HG03139 (cell line): ENCODE results near the gene HEPHL1.
"Not testable (repeated sequence)": the region's sequence is repeated elsewhere in the genome, so short reads cannot be mapped to it uniquely, and the experiment has no call there.

Experiments used
- ATAC-seq: cut with Tn5 transposase; IDR thresholded peaks from one replicate; pipeline ENCODE4 v1.9.1; 2021; ENCODE audit not compliant: unreplicated experiment

HEPHL1 gene

GRCh38 chr11:94020777-94021481 lies at the start of gene HEPHL1:
HEPHL1 (plus strand) TSS chr11:94021354; CDS start chr11:94021369, 15 bp downstream.
- no peak for ATAC-seq

DNA sequence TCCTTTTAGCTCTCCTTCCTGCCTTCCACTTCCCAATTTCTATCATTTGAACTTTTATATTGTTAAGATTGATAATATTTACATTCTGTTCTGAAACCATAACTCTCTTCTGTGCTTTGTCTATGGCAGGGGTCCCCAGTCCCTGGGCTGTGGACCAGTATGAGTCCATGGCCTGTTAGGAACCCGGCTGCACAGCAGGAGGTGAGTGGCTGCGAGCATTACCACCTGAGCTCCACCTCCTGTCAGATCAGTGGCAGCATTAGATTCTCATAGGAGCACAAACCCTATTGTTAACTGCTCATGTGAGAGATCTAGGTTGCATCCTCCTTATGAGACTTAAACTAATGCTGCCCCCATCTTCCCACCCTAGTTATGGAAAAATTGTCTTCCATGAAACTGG lies 48.4 kb upstream of the HEPHL1 start:
- ATAC-seq = no peak

DNA sequence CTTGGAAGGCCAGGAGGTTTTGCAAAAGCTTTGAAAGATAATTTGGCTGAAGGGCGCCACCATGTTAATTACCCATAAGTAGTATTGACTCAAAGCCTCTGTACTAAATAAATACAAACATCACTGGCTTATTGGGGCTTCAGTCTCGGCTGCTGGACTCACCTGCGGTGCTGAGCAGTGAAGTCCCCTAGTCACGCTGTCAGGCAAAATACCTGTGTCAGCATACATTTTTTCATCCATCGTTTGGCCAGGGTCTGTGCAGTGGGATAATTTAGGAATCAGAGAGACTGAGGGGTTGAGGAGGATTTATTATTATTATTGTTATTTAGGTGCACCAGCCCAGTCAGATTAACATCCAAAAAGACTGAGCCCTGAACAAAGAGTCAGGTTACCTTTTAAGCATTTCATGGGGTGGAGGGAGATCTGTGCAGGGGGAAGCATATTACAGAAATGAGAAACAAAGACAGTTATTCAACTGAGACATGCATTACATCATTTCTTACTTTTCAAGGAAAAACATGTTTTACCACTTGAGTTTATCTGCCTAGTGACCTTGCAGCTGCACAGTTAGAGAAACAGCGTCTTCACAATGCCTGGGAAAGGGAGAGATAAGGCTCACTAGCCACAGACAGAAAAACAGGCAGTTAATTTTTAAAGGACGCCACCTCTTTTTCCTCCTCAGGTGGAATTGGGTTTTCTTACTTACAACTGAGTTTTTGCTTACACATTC lies 47.7 kb upstream of the HEPHL1 start:
- not testable (repeated sequence) for ATAC-seq

GRCh38 chr11:93974759-93975158 lies 46.4 kb upstream of the HEPHL1 start:
- ATAC-seq = no peak

DNA sequence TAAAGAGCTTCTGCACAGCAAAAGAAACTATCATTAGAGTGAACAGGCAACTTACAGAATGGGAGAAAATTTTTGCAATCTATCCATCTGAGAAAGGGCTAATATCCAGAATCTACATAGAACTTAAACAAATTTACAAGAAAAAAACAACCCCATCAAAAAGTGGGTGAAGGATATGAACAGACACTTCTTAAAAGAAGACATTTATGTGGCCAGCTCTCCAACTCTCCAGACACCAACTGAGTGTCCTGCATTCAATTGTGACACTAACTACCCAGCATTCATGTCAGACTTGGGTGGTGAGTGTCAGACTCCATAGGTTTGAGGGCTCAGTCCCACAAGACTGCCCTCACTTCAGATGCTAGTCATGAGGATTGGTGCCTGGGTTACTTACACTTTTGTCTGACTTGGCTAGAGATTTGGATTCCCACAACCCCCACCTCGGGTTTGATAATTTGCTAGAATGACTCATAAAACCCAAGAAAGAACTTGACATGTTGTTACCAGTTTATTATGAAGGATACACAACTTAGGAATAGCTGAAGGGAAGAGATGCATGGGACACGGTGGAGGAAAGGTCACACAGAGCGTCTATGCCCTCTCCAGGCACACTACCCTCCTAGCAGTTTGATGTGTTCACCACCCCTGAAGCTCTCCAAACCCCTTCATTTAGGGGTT lies 44.4 kb upstream of the HEPHL1 start:
- ATAC-seq = not testable (repeated sequence)

DNA sequence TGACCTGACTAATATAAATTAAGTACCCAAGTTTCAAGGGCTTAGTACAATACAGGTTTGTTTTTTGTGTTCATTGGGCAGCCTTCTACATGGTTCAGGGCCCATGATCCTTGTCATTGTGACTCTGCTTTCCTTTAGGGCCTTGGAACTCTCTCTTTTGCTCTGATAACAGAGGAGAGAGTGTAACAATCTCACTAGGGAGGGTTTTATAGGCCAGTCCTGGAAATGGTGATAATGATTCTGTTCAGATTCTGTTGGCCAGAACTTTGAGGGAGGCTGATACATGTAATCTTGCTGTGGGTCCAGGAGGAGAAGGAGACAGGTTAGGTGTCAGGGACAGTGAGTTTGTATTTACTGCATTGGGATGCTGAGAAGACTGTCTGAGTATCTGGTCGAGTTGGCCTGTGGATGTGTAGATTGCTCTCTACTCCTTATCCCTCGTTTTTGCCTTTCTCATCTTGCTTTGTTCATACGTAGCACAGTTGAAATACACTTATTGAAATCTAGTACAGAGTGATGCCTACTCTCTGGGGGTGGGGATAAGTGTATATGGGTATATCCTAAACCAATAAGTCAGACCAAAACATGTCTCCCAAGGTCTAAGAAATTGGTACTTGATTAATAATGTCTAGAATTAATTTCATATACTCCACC lies 37.5 kb upstream of the HEPHL1 start:
- ATAC-seq = no peak

DNA sequence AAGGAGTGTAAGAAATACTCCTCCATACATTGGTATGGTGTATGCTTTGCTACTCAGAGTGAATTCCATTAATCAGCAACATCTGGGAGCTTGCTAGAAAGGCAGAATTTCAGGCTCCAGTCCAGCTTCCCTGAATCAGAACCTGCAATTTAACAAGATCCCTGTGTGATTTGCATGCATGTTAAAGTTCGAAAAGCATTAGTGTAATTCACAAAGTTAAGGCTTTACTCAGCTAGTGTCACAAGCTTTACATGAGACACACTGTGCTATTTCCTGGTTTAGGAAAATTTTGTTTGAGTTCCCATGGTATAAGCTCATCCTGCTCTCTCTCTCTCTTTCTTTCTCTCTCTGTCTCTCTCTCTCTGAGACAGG lies 37.0 kb upstream of the HEPHL1 start:
- ATAC-seq = no peak

DNA sequence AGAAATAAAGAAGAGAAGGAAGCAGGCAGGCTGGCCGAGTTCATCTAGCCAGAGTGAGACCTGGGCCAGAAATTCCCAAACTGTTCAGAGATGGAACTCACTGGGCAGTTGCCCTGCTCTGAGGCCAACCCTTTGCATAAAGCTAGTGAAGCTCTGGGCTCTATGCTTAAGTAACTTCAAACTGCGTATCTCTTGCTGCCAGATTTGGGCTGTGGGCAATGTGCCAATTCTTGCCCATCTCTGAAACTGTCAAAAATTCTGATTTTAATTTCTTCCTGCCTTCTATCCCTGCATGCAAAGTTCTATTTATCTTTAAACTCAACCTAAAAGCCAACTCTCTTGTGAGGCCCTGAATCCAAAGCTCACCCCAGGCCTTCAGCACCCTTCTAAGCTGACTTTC lies 36.2 kb upstream of the HEPHL1 start:
- no peak for ATAC-seq

DNA sequence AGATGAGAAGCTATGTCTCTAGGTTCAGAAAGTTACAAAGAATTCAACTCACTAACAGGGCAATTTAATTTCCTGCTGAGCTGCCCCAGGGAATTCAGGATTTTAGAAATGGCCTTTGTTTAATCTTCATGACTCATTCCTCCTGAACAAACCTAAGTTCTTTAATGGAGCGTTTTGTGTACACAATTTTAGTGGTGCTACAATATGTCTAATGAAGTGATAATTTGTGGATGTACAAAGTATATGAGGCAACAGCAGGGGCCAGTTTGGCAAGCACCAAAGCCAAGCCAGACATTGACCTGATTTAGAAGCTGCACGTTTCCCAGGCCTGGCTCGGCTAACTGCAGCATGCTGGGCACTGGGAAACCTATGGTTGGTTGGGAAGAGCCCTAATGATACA lies 34.4 kb upstream of the HEPHL1 start:
- ATAC-seq = no peak

- ATAC-seq = no peak
Measured at GRCh38 chr11:93988455-93988854, 32.7 kb upstream of the HEPHL1 start.

GRCh38 chr11:93988912-93989311 lies 32.2 kb upstream of the HEPHL1 start:
- no peak for ATAC-seq

- ATAC-seq = no peak
Measured at GRCh38 chr11:93993747-93994146, 27.4 kb upstream of the HEPHL1 start.

DNA sequence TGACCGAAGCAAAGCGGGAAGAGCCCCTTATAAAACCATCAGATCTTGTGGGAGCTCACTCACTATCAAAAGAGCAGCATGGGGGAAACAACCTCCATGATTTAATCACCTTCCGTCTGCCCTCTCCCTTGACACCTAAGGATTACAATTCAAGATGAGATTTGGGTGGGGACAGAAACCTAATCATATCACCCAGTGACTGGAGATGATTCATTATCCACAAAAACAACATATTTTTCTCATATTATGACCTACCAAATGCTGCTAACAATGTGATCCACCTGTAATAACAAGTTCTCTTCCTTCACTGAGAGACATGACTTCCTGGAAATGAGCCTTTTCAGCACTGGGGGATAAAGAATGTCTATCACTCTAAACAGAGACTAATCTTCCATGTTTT lies 23.4 kb upstream of the HEPHL1 start:
- ATAC-seq = no peak

GRCh38 chr11:94000659-94001058 lies 20.5 kb upstream of the HEPHL1 start:
- no peak for ATAC-seq

GRCh38 chr11:94002226-94002625 lies 18.9 kb upstream of the HEPHL1 start:
- ATAC-seq = no peak

GRCh38 chr11:94007426-94007825 lies 13.7 kb upstream of the HEPHL1 start:
- no peak for ATAC-seq

DNA sequence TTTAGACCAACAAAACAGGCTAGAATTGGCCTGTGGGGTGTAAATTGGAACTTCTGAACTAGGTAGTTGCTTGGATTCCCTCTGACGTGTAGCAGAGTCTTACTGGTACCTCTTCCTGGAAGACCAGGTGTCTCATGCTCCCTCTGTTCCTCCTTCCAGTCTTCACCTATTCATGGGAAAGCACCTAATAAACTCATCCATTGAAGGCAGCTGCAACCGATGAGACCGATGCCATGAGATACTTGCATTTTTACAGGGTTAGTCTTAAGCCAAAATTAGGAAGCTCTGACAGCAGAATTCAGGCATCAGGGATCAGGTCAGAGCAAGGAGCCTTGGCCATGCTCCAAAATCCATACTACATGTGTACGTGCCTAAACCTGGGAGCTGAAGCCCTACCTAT lies 13.2 kb upstream of the HEPHL1 start:
- ATAC-seq = no peak

DNA sequence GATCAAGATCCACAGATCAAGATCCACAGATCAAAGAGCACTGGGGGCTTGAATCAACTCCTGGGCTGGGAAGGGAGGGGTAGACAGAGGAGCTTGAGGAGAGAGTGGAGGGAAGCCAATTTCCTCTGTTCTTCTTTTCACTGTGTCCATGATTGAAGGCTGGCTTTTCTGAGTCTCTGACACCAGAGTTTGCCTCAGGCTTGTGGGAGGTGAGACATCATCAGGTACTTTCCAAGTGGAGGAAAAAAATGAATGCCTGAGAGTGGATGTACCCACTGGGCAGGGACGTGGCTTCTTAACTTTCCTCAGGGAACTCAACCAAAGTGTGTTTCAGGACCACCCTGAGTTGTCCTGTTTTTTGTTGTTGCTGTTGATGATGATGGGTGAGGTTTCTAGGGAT lies 11.0 kb upstream of the HEPHL1 start:
- ATAC-seq = no peak

GRCh38 chr11:94011478-94011877 lies 9.7 kb upstream of the HEPHL1 start:
- no peak for ATAC-seq

GRCh38 chr11:94017446-94017845 lies 3.7 kb upstream of the HEPHL1 start:
- no peak for ATAC-seq

- ATAC-seq = no peak
Measured at GRCh38 chr11:94018721-94019120, 2.4 kb upstream of the HEPHL1 start.

GRCh38 chr11:94023856-94024255 lies 2.7 kb downstream of the HEPHL1 start:
- no peak for ATAC-seq
